HAP-1 (cell line): ENCODE measurements around the gene R3HDM4.

Experiments
- DNase-seq, 2 experiments: peaks; one replicate each; pipeline ENCODE4 v3.0.0-alpha.2; 2016 to 2020; ENCODE audit warnings: low spot score in 2 of 2
- H3K27me3 ChIP-seq: fragments of 250-450 bp; sonication (Bioruptor Pico); 2 replicates; pipeline ENCODE4 v1.5.1; 2020; ENCODE audit warnings: low read depth, mild to moderate bottlenecking, moderate library complexity
- H3K36me3 ChIP-seq: fragments of 250-450 bp; sonication (Bioruptor Pico); replicated peaks from 2 replicates; pipeline ENCODE4 v1.5.1; 2020; ENCODE audit warnings: mild to moderate bottlenecking
- H3K4me1 ChIP-seq: fragments of 250-450 bp; sonication (Bioruptor Pico); 2 replicates; pipeline ENCODE4 v1.5.1; 2020; ENCODE audit warnings: mild to moderate bottlenecking
- H3K4me3 ChIP-seq: fragments of 250-450 bp; sonication (Bioruptor Pico); 2 replicates; pipeline ENCODE4 v1.5.1; 2020; ENCODE audit warnings: mild to moderate bottlenecking, moderate library complexity
- H3K9me3 ChIP-seq: fragments of 250-450 bp; sonication (Bioruptor Pico); 2 replicates; pipeline ENCODE4 v1.5.1; 2020; ENCODE audit warnings: mild to moderate bottlenecking, moderate library complexity
- in situ Hi-C: fragments of 300-500 bp; cut with MboI; formaldehyde crosslinking; loops from 3 replicates; pipeline ENCODE4 v1.14.3; 2020; ENCODE audit warnings: low sequenced_read_pairs, inconsistent platforms, mixed read lengths

Gene R3HDM4

DNA sequence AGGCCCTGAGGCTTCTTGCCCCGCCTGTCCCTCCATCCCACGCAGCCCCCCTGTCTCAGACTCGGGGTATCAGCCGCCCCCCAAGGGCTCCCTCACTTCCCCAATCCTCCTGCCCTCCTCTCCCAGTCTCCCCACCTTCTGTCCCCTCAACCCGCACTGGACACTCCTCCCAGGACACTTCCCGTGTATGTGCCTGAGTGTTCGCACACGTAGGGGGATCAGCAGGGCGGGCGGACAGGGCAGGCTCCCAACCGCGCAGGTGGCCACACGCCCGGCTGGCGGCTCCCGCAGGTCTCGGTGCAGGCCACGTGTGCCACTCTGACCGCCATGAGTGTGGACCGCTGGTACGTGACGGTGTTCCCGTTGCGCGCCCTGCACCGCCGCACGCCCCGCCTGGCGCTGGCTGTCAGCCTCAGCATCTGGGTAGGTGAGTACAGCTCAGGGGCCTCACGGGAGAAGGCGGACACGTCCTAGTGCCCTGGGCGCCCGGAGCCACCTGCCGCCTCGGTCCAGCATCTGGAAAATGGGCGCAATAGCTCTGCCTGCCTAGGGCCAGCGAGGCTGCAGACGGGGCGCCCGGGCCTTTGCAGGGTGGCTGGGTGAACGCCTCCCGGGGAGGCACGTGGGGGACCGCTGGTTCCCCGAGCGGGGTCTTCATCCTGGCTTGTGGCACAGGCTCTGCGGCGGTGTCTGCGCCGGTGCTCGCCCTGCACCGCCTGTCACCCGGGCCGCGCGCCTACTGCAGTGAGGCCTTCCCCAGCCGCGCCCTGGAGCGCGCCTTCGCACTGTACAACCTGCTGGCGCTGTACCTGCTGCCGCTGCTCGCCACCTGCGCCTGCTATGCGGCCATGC lies 6.4 kb upstream of the R3HDM4 start:
- Histone ChIP-seq H3K27me3 (no peaks in the 10 kb centered on the region), H3K4me3 (peak overlapping the region; percentile 1; the same call in 1 of the 2 replicates), H3K36me3 (no peaks in the 10 kb centered on the region), H3K4me1 (peaks cover 13% of the 10 kb centered on the region), H3K9me3 (no peaks in the 10 kb centered on the region)
- DNase-seq, result no peak
- in situ Hi-C loops, result loop anchor here (5.0 to 10.0 kb wide), 2 partner anchors 68 to 325 kb away; partner anchors contain the start of genes ATP5F1D and MIDN

DNA sequence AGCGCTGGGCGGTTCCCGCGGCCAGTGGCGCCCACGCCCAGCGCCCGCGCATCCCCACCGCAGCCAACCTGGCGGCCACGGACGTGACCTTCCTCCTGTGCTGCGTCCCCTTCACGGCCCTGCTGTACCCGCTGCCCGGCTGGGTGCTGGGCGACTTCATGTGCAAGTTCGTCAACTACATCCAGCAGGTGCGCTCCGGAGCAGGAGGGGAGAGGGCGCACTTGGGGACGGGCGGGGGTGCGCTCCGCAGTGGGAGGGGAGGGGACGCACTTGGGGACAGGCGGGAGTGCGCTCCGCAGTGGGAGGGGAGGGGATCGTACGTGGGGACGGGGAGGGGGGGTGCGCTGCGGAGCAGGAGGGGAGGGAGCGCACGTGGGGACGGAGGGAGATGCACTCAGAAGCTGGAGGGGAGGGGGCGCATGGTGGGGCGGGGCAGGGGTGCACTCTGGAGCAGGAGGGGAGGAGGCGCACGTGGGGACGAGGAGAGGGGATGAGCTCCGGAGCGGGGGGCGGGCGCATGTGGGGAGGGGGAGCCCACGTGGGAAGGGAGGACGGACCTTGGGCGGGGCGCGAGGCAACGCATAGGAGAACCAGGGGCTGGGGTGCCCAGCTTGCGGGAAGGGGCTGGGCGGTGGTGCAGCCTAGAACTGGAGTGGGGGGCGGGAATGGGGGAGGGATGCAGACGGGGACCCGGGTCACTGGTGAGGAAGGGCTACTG lies 5.6 kb upstream of the R3HDM4 start:
- Histone ChIP-seq H3K36me3 (no peaks in the 10 kb centered on the region), H3K4me1 (peaks cover 14% of the 10 kb centered on the region), H3K9me3 (no peaks in the 10 kb centered on the region), H3K27me3 (no peaks in the 10 kb centered on the region), H3K4me3 (peak overlapping the region; percentile 44)
- in situ Hi-C loops, result no loop called here
- peak in 1 of 2 experiments; percentile 60 for DNase-seq

DNA sequence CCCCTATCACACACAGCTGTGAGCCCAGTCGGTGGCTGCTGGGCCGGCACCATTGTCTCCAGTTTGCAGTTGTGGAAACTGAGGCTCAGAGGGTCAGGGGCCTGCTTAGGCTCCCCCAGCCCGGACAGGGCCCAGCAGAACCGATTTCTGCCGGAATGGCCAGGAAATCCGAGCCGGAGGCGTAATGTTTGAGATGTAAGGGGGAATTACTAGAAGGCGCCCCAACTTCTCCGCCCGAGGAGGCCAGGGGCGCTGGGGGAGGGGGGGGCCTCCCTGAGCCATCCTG lies 5.1 kb upstream of the R3HDM4 start:
- DNase-seq, result no peak
- in situ Hi-C loops, result no loop called here
- Histone ChIP-seq H3K4me3 (peak overlapping the region; percentile 44), H3K9me3 (no peaks in the 10 kb centered on the region), H3K27me3 (no peaks in the 10 kb centered on the region), H3K4me1 (peaks cover 17% of the 10 kb centered on the region), H3K36me3 (no peaks in the 10 kb centered on the region)

DNA sequence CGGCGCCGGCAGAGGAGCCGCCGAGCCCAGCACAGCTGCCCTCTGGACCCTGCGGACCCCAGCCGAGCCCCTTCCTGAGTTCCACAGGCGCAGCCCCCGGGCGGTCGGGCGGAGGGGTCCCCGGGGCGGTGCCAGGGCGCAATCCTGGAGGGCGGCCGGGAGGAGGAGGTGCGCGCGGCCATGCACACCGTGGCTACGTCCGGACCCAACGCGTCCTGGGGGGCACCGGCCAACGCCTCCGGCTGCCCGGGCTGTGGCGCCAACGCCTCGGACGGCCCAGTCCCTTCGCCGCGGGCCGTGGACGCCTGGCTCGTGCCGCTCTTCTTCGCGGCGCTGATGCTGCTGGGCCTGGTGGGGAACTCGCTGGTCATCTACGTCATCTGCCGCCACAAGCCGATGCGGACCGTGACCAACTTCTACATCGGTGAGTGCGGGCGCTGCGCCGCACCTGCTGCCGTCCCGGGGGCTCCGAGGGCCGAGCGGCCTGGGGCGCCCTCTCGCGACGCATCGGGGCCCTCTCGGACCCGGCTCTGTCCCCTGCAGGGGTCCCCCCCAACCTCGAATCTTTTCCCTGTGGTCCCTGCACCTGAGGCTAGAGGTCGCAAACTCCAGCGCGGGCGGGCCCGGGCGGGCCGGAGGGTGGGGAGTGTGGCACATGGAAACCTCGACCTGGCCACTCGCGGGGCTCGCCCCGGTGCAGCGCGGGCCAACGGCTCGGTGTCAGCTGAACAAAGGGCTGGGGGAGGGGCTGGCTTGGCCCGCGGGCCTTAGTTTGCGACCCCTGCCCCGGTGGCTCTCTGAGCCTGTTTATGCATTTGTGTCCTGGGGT lies 4.5 kb upstream of the R3HDM4 start, which contains the start of gene KISS1R:
Gene KISS1R (plus strand): TSS at position 11 of the 829 bp plus-strand sequence. CDS start 170 bp downstream, at position 181.
- peak within 1 kb of the TSS; percentile 44 for H3K4me3 ChIP-seq
- no peaks in the 10 kb centered on the region for H3K36me3 ChIP-seq
- peaks cover 17% of the 10 kb centered on the region for H3K4me1 ChIP-seq
- peak; percentile 56 to 85 for DNase-seq
- in situ Hi-C loops, result no loop called here
- H3K9me3 ChIP-seq, result no peaks in the 10 kb centered on the region
- H3K27me3 ChIP-seq, result no peaks in the 10 kb centered on the region

DNA sequence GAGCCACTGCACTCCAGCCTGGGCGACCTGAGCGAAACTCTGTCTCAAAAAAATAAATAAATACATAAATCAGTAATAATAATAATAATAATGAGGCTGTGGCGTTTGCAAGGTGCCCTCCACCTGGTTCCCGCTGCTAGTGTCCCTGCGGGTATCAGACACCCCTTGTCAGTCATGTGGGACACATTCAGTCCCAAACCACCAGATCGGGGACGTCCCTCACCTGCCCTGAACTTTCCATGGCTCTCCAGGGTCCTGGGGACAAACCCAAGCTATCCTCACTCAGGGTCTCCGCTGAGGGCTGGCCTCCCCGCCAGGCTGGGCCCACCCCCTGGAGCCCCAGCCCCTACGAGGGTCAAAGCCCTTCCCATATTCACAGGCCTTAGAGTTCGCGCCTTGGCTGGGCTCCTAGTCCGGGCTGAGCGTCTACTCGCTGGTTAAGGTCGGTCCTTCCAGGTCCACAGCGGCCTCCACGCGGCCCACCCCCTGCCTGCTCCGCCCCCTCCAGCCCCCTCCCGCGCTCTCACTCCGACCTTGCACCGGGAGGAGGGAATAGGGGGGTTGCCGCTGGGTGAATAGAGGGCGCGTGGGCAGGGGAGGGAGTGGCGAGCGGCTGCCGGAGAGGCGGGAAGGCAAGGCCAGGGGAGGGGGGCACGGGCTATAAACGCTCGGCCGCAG lies 3.8 kb upstream of the R3HDM4 start:
- Histone ChIP-seq H3K9me3 (no peaks in the 10 kb centered on the region), H3K4me1 (peaks cover 14% of the 10 kb centered on the region), H3K36me3 (no peaks in the 10 kb centered on the region), H3K4me3 (peak overlapping the region; percentile 44), H3K27me3 (no peaks in the 10 kb centered on the region)
- in situ Hi-C loops, result no loop called here
- peak; percentile 81 to 94 for DNase-seq

GRCh38 chr19:912181-913079 lies 589 bp downstream of the R3HDM4 start:
- Histone ChIP-seq H3K4me1 (peaks cover 9% of the 10 kb centered on the region), H3K4me3 (peak overlapping the region; percentile 76), H3K9me3 (no peaks in the 10 kb centered on the region), H3K36me3 (peaks cover 6% of the 10 kb centered on the region), H3K27me3 (no peaks in the 10 kb centered on the region)
- DNase-seq, result peak in 1 of 2 experiments; percentile 43
- in situ Hi-C loops, result no loop called here

GRCh38 chr19:911197-912033 lies 1.6 kb downstream of the R3HDM4 start:
- Histone ChIP-seq H3K9me3 (no peaks in the 10 kb centered on the region), H3K4me1 (peaks cover 5% of the 10 kb centered on the region; the same call in 1 of the 2 replicates), H3K27me3 (no peaks in the 10 kb centered on the region), H3K36me3 (peaks cover 6% of the 10 kb centered on the region), H3K4me3 (peak overlapping the region; percentile 9; the same call in 1 of the 2 replicates)
- in situ Hi-C loops, result no loop called here
- DNase-seq, result no peak

DNA sequence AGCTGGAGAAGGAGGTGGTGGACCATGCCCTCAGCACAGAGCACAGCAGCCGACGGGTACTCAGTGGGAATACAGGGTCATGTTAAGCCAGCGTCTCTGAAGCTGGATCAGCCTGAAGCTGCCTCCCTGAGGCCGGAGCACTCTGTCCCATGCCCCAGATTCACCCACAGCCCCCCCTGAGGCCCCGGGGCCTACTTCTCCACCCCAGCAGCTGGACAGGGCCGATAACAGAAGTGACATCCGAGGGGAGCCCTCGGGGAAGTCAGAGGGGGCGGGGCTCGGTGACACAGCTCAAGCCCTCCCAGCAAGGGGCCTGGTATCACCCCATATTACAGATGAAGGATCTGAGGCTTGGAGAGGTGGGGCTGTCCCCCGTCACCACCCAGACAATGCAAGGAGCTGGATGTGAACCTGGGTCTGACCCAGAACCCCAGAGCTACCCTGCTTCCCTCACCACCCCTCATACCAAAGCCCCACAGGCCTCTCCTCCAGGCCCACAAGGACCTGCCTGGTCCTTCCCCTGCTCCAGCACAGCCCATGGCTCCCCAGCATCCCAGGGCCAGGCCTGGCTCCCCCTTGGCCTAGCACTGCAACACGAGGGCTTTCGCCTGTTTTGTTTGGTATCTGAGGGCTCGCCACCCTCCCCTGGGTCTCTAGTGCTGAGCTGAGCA lies 5.7 kb downstream of the R3HDM4 start:
- in situ Hi-C loops, result no loop called here
- Histone ChIP-seq H3K9me3 (no peaks in the 10 kb centered on the region), H3K27me3 (no peaks in the 10 kb centered on the region), H3K4me3 (no peak overlapping the region), H3K36me3 (peaks cover 6% of the 10 kb centered on the region), H3K4me1 (no peaks in the 10 kb centered on the region)
- no peak for DNase-seq

DNA sequence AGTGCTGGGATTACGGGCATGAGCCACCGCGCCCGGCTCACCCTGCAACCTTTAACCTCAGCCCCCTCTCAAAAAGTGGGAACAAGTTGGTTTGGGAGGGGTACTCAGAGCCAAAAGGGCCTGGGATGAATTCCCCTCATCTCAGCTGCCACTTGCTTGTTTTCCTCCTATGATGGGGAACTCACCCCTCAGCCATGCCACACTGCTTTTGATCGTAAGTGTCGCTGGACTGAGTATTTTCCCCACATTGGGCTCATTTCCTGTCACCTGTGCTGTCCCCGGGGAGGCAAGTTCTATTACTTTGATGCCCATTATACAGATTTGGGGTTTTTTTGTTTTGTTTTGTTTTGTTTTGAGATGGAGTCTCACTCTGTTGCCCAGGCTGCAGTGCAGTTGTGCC lies 6.5 kb downstream of the R3HDM4 start:
- H3K27me3 ChIP-seq, result no peaks in the 10 kb centered on the region
- no peak for DNase-seq
- H3K4me3 ChIP-seq, result no peak overlapping the region
- in situ Hi-C loops, result no loop called here
- H3K4me1 ChIP-seq, result no peaks in the 10 kb centered on the region
- peaks cover 10% of the 10 kb centered on the region for H3K36me3 ChIP-seq
- no peaks in the 10 kb centered on the region for H3K9me3 ChIP-seq

GRCh38 chr19:904545-904944 lies 8.5 kb downstream of the R3HDM4 start:
- no peak for DNase-seq
- Histone ChIP-seq H3K4me3 (no peak overlapping the region), H3K9me3 (no peaks in the 10 kb centered on the region), H3K36me3 (peaks cover 10% of the 10 kb centered on the region), H3K4me1 (no peaks in the 10 kb centered on the region), H3K27me3 (no peaks in the 10 kb centered on the region)
- in situ Hi-C loops, result no loop called here

DNA sequence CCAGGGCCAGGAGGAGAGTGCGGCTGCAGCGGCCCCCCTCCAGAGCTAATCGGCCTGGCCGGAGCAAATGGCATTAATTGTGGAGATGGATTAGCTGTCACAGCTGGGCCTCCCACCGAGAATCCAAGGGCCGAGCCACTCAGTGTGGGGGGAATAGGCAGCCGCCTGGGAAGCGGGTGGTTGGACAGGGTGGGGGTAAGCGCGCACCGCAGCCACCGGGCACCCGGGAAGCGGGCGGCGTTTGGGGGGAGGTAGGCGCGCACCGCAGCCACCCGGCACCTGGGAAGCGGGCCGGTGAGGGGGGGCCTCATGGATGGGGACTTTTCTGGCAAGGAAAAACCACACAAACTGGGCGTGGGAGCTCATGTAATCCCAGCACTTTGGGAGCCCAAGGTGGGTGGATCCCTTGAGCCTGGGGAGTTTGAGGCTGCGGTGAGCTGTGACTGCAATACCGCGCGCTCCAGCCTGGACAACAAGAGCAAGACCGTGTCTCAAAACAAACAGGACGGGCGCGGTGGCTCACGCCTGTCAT lies 9.7 kb downstream of the R3HDM4 start:
- no peaks in the 10 kb centered on the region for H3K4me1 ChIP-seq
- H3K27me3 ChIP-seq, result no peaks in the 10 kb centered on the region
- peaks cover 14% of the 10 kb centered on the region for H3K36me3 ChIP-seq
- H3K4me3 ChIP-seq, result no peak overlapping the region
- no peaks in the 10 kb centered on the region for H3K9me3 ChIP-seq
- in situ Hi-C loops, result no loop called here
- DNase-seq, result no peak
